Measurements from ENCODE around the gene PROX1.

DNA sequence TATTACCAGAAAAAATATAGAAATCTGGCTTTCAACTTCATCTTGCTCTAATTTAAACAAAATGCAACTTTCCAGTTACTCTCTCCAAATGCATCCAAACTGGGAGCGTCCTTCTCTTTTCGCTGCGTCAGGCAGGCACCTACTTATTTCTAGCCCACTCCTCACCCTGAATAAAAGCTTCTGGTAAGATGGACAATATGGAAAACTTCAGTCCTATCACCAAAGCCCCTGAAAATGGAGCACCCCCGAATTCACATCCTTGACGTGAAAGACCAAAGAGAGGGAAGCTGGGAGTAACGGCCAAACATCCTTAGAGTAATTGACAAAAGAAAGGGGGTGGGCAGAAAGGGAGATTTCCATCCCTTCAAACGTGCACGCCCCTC, 5.5 kb upstream of the PROX1 start:
- TF ChIP-seq POLR2A (IDR thresholded peaks at IDR 0.05), result no peak
- TF ChIP-seq, protein P1, sequence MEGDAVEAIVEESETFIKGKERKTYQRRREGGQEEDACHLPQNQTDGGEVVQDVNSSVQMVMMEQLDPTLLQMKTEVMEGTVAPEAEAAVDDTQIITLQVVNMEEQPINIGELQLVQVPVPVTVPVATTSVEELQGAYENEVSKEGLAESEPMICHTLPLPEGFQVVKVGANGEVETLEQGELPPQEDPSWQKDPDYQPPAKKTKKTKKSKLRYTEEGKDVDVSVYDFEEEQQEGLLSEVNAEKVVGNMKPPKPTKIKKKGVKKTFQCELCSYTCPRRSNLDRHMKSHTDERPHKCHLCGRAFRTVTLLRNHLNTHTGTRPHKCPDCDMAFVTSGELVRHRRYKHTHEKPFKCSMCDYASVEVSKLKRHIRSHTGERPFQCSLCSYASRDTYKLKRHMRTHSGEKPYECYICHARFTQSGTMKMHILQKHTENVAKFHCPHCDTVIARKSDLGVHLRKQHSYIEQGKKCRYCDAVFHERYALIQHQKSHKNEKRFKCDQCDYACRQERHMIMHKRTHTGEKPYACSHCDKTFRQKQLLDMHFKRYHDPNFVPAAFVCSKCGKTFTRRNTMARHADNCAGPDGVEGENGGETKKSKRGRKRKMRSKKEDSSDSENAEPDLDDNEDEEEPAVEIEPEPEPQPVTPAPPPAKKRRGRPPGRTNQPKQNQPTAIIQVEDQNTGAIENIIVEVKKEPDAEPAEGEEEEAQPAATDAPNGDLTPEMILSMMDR (IDR thresholded peaks at IDR 0.05), result no peak

All from esophagus squamous epithelium (tissue), 4 donors.